NOMO-1 treated with dmso at 0.1 percent for 144 hours (cell line): ENCODE data around the gene SNAPC4.
"Not testable (repeated sequence)": the region's sequence is repeated elsewhere in the genome, so short reads cannot be mapped to it uniquely, and the experiment has no call there.

Experiments used
- DNase-seq: peaks from one replicate; lab custom pipeline; 2025; ENCODE audit not compliant: unreplicated experiment; lab: John Stamatoyannopoulos, UW

The SNAPC4 gene

DNA sequence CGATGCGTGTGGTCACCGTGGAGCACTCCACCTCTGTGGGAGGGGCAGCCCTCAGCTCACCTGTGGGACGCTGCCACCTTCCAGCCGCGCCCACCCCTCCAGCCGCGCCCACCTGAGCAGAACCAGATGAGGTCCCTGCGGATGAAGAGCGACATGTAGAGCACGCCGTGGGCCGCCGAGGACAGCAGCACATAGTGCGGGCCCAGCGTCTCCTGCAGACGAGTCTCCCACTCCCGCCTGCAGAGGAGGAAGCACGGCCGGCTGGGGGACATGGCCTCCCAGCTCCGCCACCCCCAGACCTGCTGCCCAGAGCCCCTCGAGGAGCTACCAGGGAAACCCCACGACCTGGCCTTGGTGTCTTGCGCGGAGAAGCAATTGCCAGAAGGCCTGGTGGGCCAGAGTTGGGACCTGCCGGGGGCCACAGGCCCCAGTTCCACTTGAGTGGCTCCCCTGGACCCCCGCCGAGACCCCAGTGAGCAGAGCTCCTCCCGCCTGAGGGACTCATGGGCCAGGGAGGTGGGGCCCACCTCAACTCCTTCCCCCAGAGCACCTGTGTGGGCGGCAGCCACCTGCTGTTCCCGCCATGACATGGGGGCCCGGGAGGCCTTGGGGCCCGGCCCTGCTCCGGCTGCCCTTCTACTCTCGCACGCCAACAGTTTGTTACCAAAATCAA is 33.2 kb upstream of the SNAPC4 start:
- no peak for DNase-seq

DNA sequence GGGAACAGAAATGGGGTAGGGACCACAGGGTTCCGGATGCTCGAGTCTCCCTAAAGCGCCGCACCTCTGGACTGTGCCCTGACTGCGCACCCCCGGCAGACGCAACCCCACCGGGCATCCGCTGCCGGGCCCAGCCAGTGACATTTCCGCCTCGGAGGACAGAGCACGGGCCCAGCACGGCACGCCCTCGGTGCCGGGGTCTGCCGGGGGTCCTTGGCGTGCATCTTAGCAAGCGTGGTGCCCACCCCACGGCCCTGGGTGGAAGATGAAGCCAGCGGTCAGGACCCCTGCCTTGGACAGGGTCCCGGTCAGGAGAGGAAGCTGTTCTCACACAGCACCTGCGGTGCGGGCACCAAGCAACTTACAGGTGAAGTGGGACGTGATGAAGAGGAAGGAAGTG is 32.6 kb upstream of the SNAPC4 start:
- DNase-seq, result no peak

DNA sequence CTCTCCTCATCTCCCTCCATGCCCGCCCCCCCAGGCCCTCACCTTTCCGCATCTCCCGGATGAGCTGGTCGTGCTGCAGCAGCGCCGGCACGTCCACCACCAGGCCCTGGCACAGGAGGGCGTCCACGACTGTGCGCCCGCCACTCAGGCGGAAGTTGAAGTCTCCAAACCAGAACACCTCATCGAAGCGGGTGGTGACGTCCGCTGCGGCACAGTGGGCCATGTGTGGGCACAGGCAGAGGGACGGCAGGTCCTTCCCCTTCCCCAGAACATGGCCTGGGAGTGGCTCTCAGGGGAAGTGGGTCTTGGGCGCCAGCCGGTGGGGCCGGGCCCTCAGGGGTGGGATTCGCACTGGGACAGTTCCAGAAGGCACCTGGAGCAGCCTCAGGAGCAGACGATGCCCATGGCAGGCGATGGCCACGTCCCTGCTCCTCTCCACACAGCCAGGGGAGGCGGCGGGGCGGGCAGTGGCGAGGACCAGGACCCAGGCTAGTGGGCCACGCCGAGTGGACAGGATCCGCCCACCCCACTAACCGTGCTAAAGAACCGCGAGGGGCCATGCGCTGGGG is 31.9 kb upstream of the SNAPC4 start:
- DNase-seq, result no peak

DNA sequence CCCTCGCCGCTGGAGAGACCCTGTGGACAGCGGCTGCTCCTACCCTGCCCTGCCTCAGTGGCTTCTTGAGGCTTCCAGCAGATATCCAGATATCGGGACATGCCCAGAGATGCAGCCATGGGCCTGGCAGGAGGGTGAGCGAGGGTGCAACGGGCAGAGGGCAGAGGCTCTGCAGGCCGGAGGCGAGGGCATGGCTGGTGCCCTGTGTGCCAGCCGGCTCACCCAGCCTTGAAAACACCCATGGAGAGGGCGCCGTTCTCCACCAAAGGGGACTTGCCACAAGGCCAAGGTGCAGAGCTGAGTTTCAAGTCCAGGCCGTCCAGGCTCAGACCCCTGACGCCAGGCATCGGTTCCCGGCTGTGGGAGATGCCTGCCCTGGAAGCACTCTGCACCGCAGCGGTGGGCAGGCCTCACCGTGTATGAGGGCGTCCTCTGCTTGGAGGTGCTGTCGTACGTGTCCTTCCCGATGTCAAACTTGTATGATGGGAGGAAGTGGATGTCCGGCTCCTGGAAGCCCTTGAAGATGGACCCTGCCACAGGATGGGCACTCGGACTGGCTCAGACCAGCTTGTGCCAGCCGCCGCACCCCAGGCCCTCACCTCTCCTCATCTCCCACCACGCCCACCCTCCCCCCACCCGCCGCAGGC is 30.7 kb upstream of the SNAPC4 start:
- DNase-seq, result no peak

DNA sequence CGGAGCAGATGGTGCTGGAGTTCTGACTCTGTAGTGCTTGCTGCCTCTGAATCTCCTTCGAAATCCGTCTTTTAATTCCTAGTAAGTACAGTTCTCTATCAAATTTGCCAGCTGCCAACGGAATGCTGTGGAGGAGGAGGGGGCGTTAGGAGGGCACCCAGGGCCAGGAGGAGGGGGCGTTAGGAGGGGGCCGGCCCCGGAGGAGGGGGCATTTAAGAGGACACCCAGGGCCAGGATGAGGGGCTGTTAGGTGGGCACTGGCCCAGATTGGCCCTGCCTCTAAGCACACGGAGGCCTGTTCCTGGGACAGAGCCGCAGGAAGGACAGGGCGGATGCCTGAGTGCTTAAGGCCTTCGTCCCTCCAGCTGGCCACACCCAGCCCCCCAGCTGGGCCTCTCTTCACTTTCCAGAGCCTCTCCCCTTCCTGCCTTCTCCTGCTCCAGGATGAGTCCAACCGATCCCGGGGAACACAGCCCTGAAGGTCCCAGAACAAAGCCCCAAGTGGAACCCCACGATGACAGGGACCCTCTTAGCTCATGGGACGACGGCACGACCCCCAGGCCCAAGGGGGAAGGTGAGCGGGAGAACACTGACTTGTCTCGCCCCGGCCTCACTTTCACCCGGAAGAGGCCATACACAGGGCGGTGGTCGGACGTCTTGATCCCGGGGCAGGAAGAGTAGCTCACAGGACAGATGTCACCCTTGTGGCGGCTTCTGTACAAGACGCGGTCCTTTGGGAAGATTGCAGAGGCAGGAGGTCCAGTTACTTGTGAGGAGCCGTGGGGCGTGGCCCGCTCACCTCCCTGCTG is 29.9 kb upstream of the SNAPC4 start:
- DNase-seq, result no peak

DNA sequence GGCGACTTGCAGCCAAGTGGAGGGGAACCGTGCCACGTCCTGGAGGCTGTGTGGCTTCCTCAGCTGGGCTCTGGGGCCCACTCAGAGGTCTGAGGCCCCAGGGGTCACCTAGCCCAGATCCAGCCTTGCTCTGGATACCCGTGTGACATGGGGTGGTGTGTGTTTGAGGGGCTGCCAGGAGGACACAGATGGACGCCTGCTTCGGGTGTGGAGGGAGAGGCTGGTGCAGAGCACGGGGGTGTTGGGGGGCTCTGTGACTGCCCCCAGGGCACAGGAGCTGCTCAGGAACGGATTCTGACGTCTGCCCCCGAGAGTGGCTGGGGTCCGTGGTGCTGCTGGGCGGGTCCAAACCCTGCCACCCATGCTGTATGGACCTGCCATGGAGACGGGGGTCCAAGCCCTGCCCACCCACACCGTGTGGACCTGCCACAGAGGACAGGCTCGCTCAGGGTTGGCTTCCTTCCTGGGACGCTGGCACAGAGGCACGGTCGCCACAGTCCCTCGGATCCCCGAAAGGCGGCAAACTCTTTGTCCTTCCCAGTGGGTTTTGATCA is 29.2 kb upstream of the SNAPC4 start:
- no peak for DNase-seq

DNA sequence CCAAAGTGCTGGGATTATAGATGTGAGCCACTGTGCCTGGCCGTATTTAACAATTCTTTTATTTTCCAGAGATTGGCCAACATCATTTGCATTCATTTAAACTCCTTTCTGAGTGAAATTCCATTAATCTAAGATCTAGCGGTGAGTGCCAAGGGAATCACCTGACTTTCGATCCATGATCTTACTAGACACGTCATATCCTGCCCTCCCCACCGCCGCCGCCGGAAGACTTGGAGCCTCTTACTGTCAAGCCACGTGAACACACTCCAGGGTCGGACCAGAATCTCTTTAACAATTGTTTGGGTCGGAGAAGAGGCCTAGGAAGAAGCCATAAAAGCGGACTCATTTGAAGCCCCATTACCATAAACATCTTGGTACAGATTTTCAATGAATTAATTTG is 26.8 kb upstream of the SNAPC4 start:
- DNase-seq, result no peak

DNA sequence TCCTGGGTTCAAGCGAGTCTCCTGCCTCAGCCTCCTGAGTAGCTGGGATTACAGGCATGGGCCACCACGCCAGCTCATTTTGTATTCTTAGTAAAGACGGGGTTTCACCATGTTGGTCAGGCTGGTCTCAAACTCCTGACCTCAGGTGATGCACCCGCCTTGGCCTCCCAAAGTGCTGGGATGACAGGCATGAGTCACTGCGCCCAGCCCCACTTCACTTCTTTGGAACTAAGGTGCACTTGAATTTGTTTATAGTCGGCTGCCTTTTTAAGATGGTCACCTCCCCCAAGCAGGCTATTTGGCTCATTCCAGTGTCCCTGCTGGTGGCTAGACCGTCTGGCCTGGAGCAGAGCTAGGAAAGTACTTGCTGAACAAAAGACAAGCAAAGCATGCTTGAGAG is 25.4 kb upstream of the SNAPC4 start:
- not testable (repeated sequence) for DNase-seq

DNA sequence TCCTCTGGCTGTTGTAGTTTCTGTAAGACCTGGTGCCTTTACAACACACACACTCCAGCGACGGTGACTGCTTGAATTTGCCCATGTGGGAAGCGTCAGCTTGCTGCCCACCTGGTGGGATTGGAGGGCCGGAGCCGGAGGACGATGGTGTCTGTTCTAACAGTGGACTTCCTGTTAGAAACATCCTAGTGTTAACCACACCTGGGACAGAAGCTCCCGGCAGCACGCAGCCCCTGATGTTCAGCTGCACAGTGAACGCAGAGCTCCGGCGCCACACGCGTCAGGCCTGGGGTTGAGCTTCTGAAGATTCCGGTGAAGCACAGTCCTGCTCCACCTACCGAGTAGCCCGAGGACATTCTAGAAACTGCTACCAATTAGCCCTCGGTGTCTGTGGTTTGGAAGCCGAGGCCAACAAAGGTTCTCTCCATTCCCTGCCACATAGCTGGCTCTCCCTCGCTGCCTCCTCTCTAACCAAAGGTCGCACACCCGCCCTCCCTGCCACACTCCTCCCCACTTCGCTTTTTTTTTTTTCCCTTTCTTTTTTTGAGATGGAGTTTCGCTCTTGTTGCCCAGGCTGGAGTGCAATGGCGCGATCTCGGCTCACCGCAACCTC is 24.9 kb upstream of the SNAPC4 start:
- DNase-seq, result no peak

DNA sequence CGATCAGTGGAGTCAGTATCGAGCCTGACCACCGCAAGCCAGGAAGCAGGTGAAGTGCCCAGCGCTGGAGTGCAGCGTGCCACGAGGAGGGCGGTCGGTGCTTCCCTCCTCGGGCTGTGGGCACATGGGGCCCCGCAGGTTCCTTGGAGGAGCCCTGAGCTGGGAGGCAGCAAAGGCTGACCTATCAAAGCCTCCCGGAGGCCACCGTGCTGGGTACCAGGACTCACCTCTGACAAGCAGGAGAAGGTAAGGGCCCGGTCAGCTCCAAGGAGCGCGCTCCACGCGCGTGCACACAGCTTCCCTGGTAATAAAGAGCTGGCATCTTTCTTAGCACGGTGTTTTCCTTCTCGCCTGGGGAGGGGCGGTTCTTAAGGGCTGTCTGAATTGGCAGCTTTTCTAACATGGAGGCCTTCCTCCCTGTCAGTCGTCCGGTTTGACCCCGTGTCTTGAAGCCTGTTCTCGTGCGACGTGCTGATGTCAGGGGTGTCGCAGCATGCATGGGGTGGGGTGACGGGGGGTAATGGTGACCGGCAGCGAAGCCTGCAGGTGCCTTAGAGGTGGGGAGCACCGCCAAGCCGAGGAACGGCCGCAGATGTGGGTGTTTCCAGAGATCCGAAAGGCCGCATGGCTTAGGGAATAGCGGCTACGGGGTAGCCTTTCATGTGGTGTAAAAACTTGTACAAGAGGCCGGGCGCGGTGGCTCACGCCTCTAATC is 23.6 kb upstream of the SNAPC4 start:
- DNase-seq, result no peak

DNA sequence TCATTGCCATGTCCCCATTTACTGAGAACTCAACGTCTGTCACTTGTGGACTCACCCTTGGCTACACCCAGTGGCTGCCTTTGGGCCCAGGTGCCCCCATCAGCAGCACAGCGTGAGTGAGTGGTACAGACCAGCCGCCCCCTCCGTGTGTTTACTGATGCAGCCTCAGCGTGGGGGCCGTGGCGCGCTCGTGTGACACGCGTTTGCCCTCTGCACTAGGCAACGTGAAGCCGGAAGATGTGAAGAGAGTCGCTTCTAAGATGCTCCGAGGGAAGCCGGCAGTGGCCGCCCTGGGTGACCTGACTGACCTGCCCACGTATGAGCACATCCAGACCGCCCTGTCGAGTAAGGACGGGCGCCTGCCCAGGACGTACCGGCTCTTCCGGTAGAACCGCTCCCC is 22.9 kb upstream of the SNAPC4 start:
- DNase-seq, result no peak

DNA sequence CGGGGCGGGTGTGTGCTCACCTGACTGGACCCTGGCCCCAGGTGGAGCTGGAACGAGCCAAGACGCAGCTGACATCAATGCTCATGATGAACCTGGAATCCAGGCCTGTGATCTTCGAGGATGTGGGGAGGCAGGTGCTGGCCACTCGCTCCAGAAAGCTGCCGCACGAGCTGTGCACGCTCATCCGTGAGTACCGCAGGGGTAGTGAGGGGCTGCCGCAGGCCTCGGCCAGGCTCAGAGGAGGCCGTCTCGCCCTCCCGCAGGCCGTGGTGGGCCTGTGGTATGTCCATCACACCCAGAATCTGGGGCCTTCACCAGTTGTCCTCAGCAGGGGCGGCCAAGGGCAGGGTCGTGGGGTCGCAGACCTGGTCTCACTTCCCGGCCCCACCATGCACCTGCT is 21.8 kb upstream of the SNAPC4 start:
- DNase-seq, result no peak

DNA sequence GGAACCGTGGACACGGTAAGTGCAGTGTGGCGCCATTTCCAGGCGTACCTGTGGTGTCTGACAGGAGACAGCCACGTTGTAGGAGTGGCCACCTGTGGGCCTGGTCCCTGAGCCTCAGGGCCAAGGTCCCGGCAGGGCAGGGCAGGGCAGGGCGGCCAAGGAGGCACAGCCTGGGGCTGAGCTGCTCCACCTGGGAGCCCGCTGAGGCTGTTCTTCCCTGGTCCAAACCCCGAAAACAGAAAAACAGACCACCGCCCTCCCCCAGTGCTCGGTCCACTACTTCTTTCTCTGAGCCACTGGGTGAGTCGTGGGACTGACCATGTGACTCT is 19.1 kb upstream of the SNAPC4 start:
- DNase-seq, result no peak

DNA sequence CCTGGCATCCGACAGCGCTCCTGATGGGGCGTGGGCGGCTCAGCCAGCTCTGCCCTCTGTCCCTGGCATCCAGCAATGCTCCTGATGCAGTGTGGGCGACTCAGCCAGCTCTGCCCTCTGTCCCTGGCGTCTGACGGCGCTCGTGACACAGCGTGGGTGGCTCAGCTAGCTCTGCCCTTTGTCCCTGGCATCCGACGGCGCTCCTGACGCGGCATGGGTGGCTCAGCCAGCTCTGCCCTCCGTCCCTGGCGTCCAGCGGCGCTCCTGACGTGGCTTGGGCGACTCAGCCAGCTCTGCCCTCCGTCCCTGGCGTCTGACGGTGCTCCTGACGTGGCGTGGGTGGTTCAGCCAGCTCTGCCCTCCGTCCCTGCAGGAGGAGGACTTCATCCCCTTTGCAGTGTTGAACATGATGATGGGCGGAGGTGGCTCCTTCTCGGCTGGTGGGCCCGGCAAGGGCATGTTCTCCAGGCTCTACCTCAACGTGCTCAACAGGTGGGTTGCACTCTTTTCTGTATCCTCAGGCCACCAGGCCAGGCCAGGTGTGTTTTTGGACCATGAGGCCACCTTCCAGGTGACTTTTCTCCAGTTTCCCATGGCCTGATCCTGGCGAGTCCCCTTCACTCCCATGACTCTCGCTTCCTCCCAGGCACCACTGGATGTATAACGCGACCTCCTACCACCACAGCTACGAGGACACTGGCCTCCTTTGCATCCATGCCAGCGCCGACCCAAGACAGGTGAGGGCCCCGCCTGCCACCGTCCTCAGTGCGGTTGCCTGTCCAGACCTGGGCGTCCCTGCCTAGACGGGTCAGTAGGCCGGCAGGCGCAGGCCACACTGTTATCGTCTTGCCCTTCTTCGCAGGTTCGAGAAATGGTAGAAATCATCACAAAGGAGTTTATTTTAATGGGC is 18.5 kb upstream of the SNAPC4 start:
- no peak for DNase-seq

DNA sequence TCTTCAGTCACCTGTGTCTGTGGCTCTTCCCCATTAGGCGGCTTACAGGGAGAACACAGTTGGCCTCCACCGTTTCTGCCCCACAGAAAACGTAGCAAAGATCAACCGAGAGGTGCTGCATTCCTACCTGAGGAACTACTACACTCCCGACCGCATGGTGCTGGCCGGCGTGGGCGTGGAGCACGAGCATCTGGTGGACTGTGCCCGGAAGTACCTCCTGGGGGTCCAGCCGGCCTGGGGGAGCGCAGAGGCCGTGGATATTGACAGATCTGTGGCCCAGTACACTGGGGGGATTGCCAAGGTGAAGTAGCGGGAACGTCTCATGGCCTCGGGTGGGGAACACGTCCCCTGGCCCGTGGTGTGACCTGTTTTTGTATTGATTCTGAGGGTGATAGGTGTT is 16.9 kb upstream of the SNAPC4 start:
- no peak for DNase-seq

DNA sequence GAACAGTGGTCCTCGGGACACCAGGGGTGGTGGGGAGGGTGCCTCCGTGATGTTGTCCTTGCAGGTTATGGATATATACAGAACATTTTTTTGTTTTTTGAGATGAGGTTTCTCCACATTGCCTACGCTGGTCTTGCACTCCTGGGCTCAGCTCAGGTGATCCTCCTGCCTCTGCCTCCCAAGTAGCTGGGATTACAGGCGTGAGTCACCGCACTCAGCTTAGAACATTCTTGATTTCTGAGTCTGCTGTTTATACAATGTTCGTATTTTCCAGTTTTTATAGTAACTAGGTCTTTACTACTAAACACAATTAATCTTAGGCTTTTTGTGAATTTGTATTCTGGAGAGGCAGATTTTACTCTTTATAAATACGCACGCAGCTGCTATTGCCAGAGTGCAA is 16.5 kb upstream of the SNAPC4 start:
- no peak for DNase-seq

DNA sequence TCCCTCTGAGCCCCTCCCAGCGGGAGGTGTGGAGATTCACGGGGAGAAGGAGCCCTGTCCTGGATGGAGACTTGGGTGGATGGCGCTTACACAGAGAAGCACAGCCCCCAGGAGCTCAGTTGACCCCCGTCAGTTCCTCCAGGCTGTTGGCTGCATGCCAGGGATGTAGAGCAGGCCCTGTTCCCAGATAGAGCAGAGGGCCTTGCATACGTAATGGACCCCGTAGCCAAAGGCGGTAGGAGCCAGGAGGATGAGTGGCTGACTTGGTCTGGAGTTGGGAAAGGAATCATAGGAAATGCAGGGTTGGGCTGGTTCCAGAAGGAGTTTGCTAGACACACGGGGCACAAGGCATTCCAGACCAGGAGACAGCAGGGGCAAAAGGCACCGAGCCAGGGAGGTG is 13.0 kb upstream of the SNAPC4 start:
- DNase-seq, result no peak

DNA sequence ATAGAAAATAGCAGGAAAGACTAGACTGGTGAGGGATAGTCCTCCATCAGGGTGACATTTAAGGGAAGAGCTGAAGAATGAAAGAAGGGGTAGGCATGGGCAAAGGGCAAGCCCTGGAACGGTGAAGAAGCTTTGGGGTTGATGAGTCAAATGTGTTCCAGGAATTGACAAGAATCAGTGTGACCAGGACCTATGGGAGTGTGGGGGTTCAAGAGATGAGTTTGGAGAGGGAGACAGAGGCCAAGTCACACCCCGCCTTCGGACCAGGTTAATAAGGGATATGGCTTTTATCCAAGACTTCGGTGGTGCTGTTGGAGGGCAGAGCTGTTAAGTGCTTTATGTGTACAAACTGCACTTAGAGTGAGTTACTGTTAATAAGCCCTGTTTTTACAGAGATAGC is 11.4 kb upstream of the SNAPC4 start:
- no peak for DNase-seq

DNA sequence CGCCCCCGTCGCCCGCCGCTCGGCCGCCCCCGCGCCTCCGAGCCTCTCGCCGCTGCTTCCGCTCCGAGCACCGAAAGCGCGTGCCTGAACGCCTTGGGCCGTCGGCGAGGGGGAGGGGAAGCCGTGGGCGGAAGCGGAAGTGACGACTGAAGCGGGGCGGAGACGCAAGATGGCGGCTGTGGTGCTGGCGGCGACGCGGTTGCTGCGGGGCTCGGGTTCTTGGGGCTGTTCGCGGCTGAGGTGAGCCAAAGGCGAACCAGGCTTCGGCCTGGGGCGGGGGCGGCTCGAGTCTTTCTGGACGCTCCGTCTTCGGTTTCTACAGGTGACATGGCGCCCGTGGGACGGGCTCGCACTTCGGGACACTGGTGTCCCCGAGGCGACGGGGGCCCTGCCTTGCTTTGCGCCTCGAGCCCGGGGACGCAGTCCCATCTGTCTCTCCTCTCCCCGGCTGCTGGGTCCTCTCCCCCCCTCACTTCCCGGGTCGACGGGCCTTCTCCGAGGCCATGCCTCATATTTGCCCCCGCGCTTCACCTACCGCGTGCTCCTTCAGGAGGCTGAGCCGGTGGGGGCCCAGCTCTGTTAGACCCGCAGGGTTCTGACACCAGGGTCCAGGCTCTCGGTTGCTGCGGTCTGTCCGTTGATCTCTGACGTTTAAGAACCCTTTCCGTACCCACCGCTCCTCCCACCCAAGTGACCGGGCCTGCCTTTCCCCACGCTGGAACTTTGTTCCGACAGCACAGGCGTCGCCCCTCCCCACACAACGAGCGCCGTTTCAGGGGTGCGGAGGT is 10.7 kb upstream of the SNAPC4 start, which contains the start of the genes ENTR1 and PMPCA:
ENTR1 (minus strand) TSS at position 115 of the 788 bp plus-strand sequence. CDS start 217 bp downstream, outside the sequence.
PMPCA (plus strand) TSS at position 159 of the 788 bp plus-strand sequence; CDS start at position 170, 11 bp downstream.
- peak; percentile 94 for DNase-seq
